DND-41 (cell line): ENCODE data around the gene GRIN2A.

Experiments
- CTCF ChIP-seq: IDR thresholded peaks from 2 replicates; pipeline ENCODE4 v1.5.1; 2012; ENCODE audit warnings: borderline replicate concordance, low read length, moderate library complexity, mild to moderate bottlenecking; ENCODE audit not compliant: poor library complexity, severe bottlenecking; ENCODE audit errors: extremely low read depth
- EZH2 ChIP-seq: IDR thresholded peaks from 3 replicates; pipeline ENCODE4 v1.6.1; 2012; ENCODE audit warnings: borderline replicate concordance, low read depth, mild to moderate bottlenecking, moderate library complexity, low read length, inconsistent platforms; ENCODE audit not compliant: severe bottlenecking

DNA sequence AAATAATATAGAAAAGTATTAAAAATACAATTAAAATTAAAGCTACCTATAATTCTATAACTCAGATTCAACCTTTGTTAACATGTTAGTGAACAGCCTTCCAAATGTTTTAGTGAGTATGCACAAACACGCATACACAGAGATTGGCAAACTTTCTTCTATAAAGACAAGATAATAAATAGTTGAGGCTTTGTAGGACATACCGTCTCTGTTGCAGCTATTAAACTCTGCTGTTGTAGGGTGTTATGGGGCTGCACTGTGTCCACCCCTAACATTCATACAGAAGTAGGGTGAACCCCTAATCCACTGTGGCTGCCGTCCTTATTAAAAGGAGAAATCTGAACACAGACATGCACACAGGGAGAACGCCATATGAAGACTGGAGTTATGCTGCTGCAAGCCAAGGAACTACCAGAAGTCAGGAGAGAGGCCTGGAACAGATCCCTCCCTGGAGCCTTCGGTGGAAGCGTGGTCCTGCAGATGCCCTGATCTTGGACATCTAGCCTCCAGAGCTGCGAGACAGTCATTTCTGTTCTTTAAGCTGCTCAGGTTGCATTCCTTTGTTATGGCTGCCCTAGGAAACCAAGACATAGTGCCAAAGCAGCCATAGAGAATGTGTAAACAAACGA, 383.2 kb downstream of the GRIN2A start:
- no peak for TF ChIP-seq CTCF
- TF ChIP-seq EZH2: no peak
